ENCODE results near the gene RNF144B. TPM values are rescaled to one million over a fixed set of nuclear protein-coding genes. Genes with fewer than 3 reads are reported as not detected.

The RNF144B gene
- total RNA-seq, 2 experiments from 2014 or later: 3.4 to 3.9 TPM

DNA sequence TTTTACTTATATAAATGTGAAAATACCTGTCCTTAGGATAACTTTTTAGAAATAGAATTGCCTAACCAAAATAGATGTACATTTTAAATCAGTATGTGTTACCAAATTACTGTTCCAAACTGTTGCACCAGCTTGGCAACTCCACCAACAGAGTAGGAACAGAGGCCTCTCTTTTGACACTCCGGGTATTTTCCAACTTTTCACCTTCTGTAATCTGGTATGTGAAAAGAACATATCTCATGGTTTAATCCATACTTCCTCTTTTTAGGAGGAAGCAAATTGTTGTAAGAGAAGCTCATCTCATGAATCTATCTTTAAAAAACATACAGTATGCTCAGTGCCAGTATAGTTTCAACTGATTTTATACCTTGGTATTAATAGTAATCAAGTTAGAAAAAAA is 24.9 kb downstream of the RNF144B start:
- Mint-ChIP-seq H3K4me1 (peaks cover 4% of the 10 kb centered on the region), H3K36me3 (ENCODE audit: low read depth) (peaks cover 12% of the 10 kb centered on the region), H3K27ac (no peak overlapping the region), H3K9me3 (ENCODE audit: low read depth) (no peaks in the 10 kb centered on the region), H3K27me3 (no peaks in the 10 kb centered on the region), H3K4me3 (no peak overlapping the region)
- ATAC-seq (no peak), DNase-seq (no peak)
- CTCF ChIA-PET: no interaction called here
- intact Hi-C loops (cut with DNase I, micrococcal nuclease): no loop called here
- POLR2A ChIA-PET: no interaction called here

- Mint-ChIP-seq H3K36me3 (ENCODE audit: low read depth) (peaks cover 12% of the 10 kb centered on the region), H3K9me3 (ENCODE audit: low read depth) (no peaks in the 10 kb centered on the region), H3K4me1 (peaks cover 4% of the 10 kb centered on the region), H3K27me3 (no peaks in the 10 kb centered on the region), H3K27ac (no peak overlapping the region), H3K4me3 (no peak overlapping the region)
- POLR2A ChIA-PET: no interaction called here
- DNase-seq: no peak
- intact Hi-C loops (cut with DNase I, micrococcal nuclease): no loop called here
- no peak for ATAC-seq
- CTCF ChIA-PET: no interaction called here
Measured at GRCh38 chr6:18412644-18413043, 25.5 kb downstream of the RNF144B start.

GRCh38 chr6:18413381-18413780 is 26.2 kb downstream of the RNF144B start:
- intact Hi-C loops (cut with DNase I, micrococcal nuclease): no loop called here
- no peaks in the 10 kb centered on the region for H3K9me3 Mint-ChIP-seq (ENCODE audit: low read depth)
- POLR2A ChIA-PET: no interaction called here

DNA sequence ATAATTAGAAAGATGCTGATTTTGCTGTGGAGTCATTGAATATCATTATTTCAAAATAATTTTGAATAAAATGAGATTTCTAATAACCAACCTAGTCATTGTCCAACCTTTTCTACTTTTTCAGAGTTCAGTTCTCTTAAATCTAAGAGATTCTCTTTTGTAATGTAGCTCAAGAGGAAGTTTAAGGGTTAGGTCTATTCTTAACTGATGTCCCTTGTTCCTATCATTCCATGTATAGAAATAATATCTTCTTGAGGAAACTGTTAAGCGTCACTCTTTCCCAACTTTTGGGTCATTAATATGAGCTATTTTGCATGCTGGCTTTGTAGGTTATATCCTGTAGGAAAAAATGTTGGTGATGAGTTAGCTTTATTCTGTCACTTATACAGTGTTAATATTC is 27.0 kb downstream of the RNF144B start:
- Mint-ChIP-seq H3K27me3 (no peaks in the 10 kb centered on the region), H3K27ac (no peak overlapping the region), H3K9me3 (ENCODE audit: low read depth) (no peaks in the 10 kb centered on the region), H3K36me3 (ENCODE audit: low read depth) (peaks cover 12% of the 10 kb centered on the region), H3K4me3 (no peak overlapping the region), H3K4me1 (peaks cover 4% of the 10 kb centered on the region)
- intact Hi-C loops (cut with DNase I, micrococcal nuclease): no loop called here
- CTCF ChIA-PET: interaction anchor here (1.1 kb wide), 1 partner anchor 21 kb away, joined by 3 read pairs; no protein-coding TSS in a partner anchor
- DNase-seq (no peak), ATAC-seq (no peak)
- POLR2A ChIA-PET: no interaction called here

More at GRCh38 chr6:18413381-18413780, 26.2 kb downstream of the RNF144B start:
- H3K4me1 Mint-ChIP-seq: peaks cover 4% of the 10 kb centered on the region
- no peaks in the 10 kb centered on the region for H3K27me3 Mint-ChIP-seq
- H3K4me3 Mint-ChIP-seq: no peak overlapping the region
- DNase-seq (no peak), ATAC-seq (no peak)
- CTCF ChIA-PET: no interaction called here
- H3K36me3 Mint-ChIP-seq (ENCODE audit: low read depth): peaks cover 12% of the 10 kb centered on the region
- H3K27ac Mint-ChIP-seq: no peak overlapping the region

DNA sequence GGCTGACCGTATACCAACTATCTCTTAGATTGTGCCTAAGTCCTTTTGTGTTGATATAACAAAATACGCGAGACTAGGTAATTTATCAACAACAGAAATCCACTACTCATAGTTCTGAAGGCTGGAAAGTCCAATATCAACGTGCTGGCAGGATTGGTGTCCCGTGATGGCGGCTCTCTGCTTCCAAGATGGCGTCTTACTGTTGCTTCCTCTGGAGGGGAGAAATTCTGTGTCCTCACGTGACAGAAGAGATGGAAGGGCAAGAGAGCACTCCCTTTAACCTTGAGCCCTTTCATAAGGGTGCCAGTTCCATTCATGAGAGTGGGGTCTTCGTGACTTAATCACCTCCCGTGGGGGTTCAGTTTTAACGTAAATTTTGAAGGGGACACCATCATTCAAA is 28.1 kb downstream of the RNF144B start:
- DNase-seq (no peak), ATAC-seq (no peak)
- H3K9me3 Mint-ChIP-seq (ENCODE audit: low read depth): no peaks in the 10 kb centered on the region
- intact Hi-C loops (cut with DNase I, micrococcal nuclease): no loop called here
- ChIA-PET POLR2A (no interaction called here), CTCF (no interaction called here)
- H3K4me3 Mint-ChIP-seq: no peak overlapping the region
- peaks cover 4% of the 10 kb centered on the region for H3K4me1 Mint-ChIP-seq
- no peaks in the 10 kb centered on the region for H3K27me3 Mint-ChIP-seq
- H3K27ac Mint-ChIP-seq: no peak overlapping the region
- H3K36me3 Mint-ChIP-seq (ENCODE audit: low read depth): peaks cover 12% of the 10 kb centered on the region

DNA sequence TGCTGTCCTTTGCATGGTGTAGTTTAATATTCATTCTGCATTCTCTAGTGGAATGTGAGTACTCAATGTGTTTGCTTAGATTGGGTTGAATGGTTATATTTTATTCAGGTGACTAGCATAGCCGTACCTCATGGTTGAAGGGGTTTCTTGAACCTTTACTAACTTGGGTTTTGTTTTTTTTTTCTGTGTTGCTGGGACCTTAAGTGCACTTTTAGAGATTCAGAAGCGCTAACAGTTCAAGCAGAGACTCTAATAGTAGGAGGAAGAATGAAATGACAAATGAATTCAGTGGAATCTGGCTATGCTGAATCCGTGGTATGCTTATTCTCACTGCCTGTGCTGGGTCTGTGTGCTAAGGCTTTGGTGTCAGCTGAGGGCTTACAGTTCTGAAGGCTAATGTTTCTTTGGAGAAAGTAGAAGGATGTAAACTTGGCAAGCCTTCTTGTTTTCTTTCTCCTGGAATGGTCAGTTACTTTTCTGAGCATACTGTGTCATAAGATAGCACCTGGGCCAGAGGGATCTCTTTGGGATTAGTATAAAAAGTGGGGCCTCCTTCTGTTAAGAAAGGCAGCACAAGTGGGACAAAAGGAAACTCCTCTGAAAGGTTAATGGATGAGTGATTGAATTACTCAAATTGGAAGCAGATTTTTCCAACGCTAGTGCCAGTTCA is 28.7 kb downstream of the RNF144B start:
- H3K27me3 Mint-ChIP-seq: no peaks in the 10 kb centered on the region
- H3K4me3 Mint-ChIP-seq: no peak overlapping the region
- ATAC-seq: no peak
- no peak for DNase-seq
- intact Hi-C loops (cut with DNase I, micrococcal nuclease): no loop called here
- POLR2A ChIA-PET: no interaction called here
- no peaks in the 10 kb centered on the region for H3K9me3 Mint-ChIP-seq (ENCODE audit: low read depth)
- H3K36me3 Mint-ChIP-seq (ENCODE audit: low read depth): peaks cover 12% of the 10 kb centered on the region
- peaks cover 4% of the 10 kb centered on the region for H3K4me1 Mint-ChIP-seq
- CTCF ChIA-PET: no interaction called here
- no peak overlapping the region for H3K27ac Mint-ChIP-seq

GRCh38 chr6:18416341-18416679 is 29.2 kb downstream of the RNF144B start:
- Mint-ChIP-seq H3K4me1 (peaks cover 4% of the 10 kb centered on the region), H3K27ac (no peak overlapping the region), H3K36me3 (ENCODE audit: low read depth) (peaks cover 12% of the 10 kb centered on the region), H3K4me3 (no peak overlapping the region), H3K27me3 (no peaks in the 10 kb centered on the region), H3K9me3 (ENCODE audit: low read depth) (no peaks in the 10 kb centered on the region)
- intact Hi-C loops (cut with DNase I, micrococcal nuclease): no loop called here
- POLR2A ChIA-PET: no interaction called here
- no peak for DNase-seq
- CTCF ChIA-PET: no interaction called here
- no peak for ATAC-seq

GRCh38 chr6:18420328-18420727 is 33.2 kb downstream of the RNF144B start:
- DNase-seq (no peak), ATAC-seq (no peak)
- Mint-ChIP-seq H3K4me3 (no peak overlapping the region), H3K9me3 (ENCODE audit: low read depth) (no peaks in the 10 kb centered on the region), H3K36me3 (ENCODE audit: low read depth) (peaks cover 4% of the 10 kb centered on the region), H3K27ac (no peak overlapping the region), H3K27me3 (no peaks in the 10 kb centered on the region), H3K4me1 (no peaks in the 10 kb centered on the region)
- intact Hi-C loops (cut with DNase I, micrococcal nuclease): no loop called here
- CTCF ChIA-PET: no interaction called here
- POLR2A ChIA-PET: no interaction called here

GRCh38 chr6:18422136-18422535 is 35.0 kb downstream of the RNF144B start:
- peaks cover 13% of the 10 kb centered on the region for H3K4me1 Mint-ChIP-seq
- no peaks in the 10 kb centered on the region for H3K36me3 Mint-ChIP-seq (ENCODE audit: low read depth)
- no peaks in the 10 kb centered on the region for H3K27me3 Mint-ChIP-seq
- DNase-seq (no peak), ATAC-seq (no peak)
- no peak overlapping the region for H3K27ac Mint-ChIP-seq
- intact Hi-C loops (cut with DNase I, micrococcal nuclease): no loop called here
- no peak overlapping the region for H3K4me3 Mint-ChIP-seq
- no peaks in the 10 kb centered on the region for H3K9me3 Mint-ChIP-seq (ENCODE audit: low read depth)
- POLR2A ChIA-PET: no interaction called here
- CTCF ChIA-PET: interaction anchor here (0.7 kb wide), 1 partner anchor 79 kb away, joined by 3 read pairs; no protein-coding TSS in a partner anchor

GRCh38 chr6:18423426-18423825 is 36.3 kb downstream of the RNF144B start:
- peaks cover 14% of the 10 kb centered on the region for H3K4me1 Mint-ChIP-seq
- H3K4me3 Mint-ChIP-seq: no peak overlapping the region
- H3K27ac Mint-ChIP-seq: no peak overlapping the region
- ATAC-seq (no peak), DNase-seq (no peak)
- H3K36me3 Mint-ChIP-seq (ENCODE audit: low read depth): peaks cover 3% of the 10 kb centered on the region
- intact Hi-C loops (cut with DNase I, micrococcal nuclease): no loop called here
- H3K9me3 Mint-ChIP-seq (ENCODE audit: low read depth): no peaks in the 10 kb centered on the region
- no peaks in the 10 kb centered on the region for H3K27me3 Mint-ChIP-seq
- POLR2A ChIA-PET: no interaction called here
- CTCF ChIA-PET: no interaction called here

GRCh38 chr6:18424201-18424600 is 37.1 kb downstream of the RNF144B start:
- intact Hi-C loops (cut with DNase I, micrococcal nuclease): no loop called here
- ChIA-PET CTCF (no interaction called here), POLR2A (no interaction called here)
- Mint-ChIP-seq H3K27me3 (no peaks in the 10 kb centered on the region), H3K9me3 (ENCODE audit: low read depth) (no peaks in the 10 kb centered on the region), H3K4me1 (peaks cover 14% of the 10 kb centered on the region), H3K4me3 (no peak overlapping the region), H3K27ac (no peak overlapping the region), H3K36me3 (ENCODE audit: low read depth) (peaks cover 3% of the 10 kb centered on the region)
- no peak for ATAC-seq
- DNase-seq: no peak

- no peak for DNase-seq
- Mint-ChIP-seq H3K36me3 (ENCODE audit: low read depth) (peaks cover 3% of the 10 kb centered on the region), H3K4me1 (peaks cover 14% of the 10 kb centered on the region), H3K27ac (no peak overlapping the region), H3K27me3 (no peaks in the 10 kb centered on the region), H3K4me3 (no peak overlapping the region), H3K9me3 (ENCODE audit: low read depth) (no peaks in the 10 kb centered on the region)
- intact Hi-C loops (cut with DNase I, micrococcal nuclease): no loop called here
- ChIA-PET CTCF (no interaction called here), POLR2A (no interaction called here)
- no peak for ATAC-seq
Measured at GRCh38 chr6:18425218-18425617, 38.1 kb downstream of the RNF144B start.

DNA sequence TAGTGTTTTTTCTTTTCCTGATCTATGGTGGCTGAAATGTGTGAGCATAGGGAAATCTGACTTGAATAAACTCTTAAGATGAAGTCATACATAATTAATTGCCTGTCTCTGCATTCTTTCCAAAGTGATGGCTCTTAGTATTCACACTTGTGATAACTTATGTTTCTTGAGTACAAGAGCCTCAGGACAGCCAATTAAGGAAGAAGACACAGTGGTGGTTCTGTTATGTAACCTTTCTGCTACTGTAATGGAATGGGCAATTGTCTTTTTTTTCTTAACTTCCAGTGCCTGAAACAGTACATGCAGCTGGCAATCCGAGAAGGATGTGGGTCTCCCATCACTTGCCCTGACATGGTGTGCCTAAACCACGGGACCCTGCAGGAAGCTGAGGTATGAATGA is 40.1 kb downstream of the RNF144B start:
- DNase-seq (no peak), ATAC-seq (no peak)
- H3K4me3 Mint-ChIP-seq: no peak overlapping the region
- no peak overlapping the region for H3K27ac Mint-ChIP-seq
- H3K36me3 Mint-ChIP-seq (ENCODE audit: low read depth): peaks cover 3% of the 10 kb centered on the region
- CTCF ChIA-PET: no interaction called here
- H3K9me3 Mint-ChIP-seq (ENCODE audit: low read depth): no peaks in the 10 kb centered on the region
- H3K4me1 Mint-ChIP-seq: peaks cover 17% of the 10 kb centered on the region
- POLR2A ChIA-PET: interaction anchor here (0.6 kb wide), 1 partner anchor 87 kb away, joined by 12 read pairs; no protein-coding TSS in a partner anchor
- intact Hi-C loops (cut with DNase I, micrococcal nuclease): no loop called here
- no peaks in the 10 kb centered on the region for H3K27me3 Mint-ChIP-seq
